Measurements from ENCODE around the gene GABRB1.
"Not testable (repeated sequence)": the region's sequence is repeated elsewhere in the genome, so short reads cannot be mapped to it uniquely, and the experiment has no call there.

Gene GABRB1

DNA sequence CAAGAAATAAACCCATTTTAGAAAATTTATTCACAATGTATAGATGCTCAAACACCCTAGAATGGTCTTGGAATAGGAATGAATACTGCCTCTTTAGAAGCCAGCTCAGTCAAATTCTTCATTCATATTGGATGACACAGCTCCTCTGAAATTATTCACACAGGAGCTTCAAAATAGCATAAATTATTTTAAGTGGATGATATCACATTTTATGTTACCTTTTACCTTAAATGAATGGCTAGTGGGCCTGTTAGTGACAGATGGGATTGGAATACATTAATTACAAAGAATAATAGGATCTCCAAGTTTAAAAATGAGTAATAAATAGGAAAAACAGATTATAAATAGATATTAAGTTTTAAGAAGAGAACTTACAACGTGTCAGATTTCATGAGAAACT, 184.4 kb downstream of the GABRB1 start:
- no peak for DNase-seq

DNA sequence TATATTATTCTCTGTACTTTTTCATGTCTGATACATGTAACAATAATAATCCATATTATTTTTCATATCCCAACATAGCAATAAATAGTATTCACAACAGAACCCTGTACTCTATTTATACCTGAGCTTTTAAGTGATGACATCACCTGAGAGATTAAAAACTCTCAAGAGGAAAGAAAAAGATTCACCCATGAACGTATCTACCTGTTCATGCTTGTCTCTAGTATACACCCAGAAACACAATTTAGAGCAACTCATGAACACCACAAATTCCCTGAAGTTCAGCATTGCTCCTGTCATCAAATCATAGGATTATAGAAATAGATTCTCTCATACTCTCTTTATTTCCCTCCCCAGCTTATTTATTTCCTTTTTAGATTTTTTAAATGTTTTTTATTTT, 185.9 kb downstream of the GABRB1 start:
- no peak for DNase-seq

DNA sequence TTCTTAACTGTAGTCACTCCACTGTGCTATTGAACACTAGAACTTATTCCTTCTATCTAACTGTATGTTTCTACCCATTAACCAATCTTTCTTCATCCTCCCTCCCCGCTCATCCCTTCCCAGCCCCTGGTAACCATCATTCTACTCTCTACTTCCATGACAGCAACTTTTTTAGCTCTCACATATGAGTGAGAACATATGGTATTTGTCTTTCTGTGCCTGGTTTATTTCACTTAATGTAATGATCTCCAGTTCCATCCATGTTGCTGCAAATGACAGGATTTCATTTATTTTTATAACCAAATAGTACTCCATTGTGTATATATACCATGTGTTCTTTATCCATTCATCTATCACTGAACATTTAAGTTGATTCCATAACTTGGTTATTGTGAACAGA, 186.5 kb downstream of the GABRB1 start:
- no peak for DNase-seq

DNA sequence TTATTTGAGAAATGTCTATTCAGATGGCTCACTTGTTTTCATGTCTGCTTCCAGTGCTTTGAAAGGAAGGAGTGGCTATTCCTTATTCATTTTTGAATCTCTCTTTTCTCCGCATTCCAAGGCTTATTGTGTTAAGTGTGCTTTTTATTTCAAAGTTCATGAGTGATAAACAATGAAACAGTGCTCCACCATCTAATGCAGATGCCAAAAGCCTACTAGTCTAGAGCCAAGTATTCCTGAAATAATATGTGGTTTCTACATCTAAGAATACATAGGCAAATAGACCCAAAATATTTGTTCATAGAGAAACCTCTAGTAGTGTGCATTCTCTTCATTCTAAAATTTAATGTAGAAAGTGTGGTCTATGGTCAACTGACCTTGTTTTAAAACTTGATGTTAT, 187.3 kb downstream of the GABRB1 start:
- DNase-seq = no peak

DNA sequence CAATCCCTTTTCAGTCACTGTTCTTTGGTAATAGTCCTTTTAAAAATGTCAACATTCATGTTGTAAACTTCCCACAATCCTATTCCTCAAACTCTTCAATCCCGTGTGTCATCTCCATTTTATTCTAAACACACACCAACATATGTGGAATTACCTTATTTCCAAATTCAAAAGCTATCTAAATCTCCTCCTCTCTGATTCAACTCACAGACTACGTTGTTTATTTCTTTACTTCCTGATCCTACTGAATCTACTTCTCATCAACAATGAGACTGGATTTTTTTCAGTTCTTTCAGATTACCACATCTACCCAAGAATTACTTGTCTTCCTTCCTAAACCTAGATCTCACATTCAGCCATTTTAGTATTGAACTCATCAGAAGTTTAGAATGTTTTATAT, 188.2 kb downstream of the GABRB1 start:
- no peak for DNase-seq

- no peak for DNase-seq
These were observed 190.4 kb downstream of the GABRB1 start for GRCh38 chr4:47221721-47222120.

- no peak for DNase-seq
These were observed 190.9 kb downstream of the GABRB1 start for GRCh38 chr4:47222276-47222675.

DNA sequence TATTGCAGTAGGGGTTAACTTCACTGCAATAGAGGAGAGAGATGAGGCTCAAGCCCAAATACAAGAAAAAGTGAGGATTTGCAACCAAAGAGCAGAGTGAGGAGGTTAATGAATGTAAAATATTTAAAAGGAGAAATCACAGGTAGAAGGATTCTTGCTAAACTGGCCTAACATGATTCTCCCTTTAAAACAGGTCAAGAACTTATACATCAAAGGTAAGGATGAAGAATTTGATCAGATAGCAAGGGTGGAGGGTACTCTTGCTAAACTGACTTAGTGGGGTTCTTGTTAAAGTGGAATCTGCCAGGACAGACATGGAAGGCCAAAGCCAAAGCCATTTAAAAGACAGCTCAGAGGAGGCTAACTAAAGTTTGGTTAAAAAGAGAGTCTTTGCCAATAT, 193.0 kb downstream of the GABRB1 start:
- DNase-seq = no peak

DNA sequence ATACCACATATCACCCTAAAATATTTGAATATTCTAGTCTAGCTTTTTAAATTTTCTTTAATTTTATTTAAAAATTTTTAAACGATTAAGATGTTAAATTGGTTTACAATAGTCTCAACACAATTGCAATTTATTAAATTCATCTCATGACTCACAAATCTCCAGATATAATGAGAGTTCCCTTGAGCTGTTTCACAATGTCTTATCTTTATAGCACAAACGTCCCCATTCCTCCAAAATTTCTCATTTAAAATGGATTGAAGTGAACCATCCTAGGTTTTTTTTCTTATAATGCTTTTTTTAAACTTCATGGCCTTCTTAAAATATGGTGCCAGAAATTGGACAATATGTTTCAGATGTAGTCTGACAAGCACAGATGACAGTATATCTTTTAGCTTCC, 204.4 kb downstream of the GABRB1 start:
- DNase-seq = no peak

GRCh38 chr4:47238667-47239066, 207.3 kb downstream of the GABRB1 start:
- no peak for DNase-seq

DNA sequence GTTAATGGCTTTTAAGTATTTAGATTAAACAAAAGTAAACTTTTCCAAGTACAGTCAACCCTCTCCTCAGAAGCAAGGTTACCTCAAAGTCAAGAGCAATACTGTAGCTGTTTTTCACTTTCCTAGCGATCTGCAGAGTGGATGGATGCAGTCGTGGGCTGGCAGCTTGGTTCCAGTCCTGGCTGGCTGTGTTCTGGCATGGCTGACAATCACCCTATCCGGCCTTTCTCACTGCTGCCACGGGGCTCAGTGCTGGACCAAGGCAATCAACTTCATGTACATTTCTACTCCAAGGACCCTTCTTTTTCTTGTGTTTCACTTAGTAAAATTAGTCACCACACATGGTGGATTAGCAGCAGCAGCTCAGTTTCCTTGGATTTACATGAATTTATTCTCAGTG, 208.3 kb downstream of the GABRB1 start:
- no peak for DNase-seq

- DNase-seq = no peak
These were observed 220.2 kb downstream of the GABRB1 start for GRCh38 chr4:47251348-47252135.

DNA sequence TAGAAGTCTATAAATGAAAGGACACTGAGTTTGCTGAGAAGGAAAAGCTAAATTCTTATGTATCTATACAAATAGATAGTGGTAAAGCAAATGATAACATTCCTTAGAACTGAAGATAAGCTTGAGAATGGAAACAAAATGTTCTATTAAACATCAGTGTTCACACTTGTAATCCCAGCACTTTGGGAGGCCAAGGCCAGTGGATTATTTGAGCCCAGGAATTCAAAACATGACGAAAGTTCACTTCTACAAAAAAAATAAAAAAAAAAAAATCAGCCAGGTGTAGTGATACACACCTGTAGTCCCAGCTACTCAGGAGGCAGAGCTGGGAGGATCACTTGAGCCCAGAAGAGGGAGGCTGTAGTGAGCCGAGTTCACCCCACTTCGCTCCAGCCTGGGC, 232.4 kb downstream of the GABRB1 start:
- no peak for DNase-seq

DNA sequence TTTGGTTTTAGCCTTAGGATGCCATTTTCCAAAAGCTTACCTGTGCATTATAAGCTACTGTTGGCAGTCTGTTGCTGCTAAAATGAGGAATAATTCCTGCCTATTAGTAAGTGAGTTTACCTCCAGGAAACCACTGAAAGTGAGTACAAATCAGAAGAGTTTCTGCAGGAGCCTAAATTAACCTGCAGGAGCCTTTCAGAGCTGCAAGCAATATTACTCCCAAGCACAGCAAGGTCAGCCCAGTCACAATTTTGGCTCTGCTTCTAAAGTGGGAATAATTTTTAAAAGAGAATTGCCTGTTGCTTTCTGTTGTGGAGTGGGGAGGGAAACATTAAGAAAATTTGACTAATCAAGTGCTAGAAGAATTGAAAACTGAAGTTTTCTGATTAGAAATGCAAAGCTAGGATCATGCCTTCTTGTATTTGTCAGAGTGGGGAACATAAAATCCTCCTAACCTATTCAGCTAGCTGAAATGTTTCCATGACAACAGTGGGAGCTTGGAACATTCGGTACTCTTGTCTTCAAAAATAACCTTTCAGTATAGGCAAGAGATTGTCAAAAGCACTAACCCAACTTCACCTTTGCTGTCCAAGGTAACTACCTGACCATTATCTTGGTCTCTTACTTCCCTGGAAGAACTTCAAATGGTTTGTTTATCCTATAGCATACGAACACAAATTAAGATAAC, 239.0 kb downstream of the GABRB1 start:
- DNase-seq = no peak

DNA sequence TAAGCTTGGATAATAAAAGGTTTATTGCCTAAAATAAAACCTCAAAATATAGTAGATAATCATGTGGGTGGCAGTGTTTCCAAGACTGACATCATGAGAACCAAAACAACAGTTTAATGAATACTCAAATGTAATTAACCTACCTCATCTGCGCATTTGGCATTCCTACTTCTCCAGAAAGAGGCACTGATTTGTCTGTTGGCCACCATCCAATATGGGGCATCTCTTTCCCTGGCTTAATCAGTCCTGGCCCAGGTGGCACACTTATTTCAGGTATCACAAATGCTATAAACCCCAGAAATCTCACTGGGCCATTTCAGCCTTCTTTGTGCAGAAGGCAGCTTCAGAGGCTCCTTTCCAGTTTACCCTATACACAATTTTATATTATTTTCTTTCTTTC, 239.9 kb downstream of the GABRB1 start:
- no peak for DNase-seq

DNA sequence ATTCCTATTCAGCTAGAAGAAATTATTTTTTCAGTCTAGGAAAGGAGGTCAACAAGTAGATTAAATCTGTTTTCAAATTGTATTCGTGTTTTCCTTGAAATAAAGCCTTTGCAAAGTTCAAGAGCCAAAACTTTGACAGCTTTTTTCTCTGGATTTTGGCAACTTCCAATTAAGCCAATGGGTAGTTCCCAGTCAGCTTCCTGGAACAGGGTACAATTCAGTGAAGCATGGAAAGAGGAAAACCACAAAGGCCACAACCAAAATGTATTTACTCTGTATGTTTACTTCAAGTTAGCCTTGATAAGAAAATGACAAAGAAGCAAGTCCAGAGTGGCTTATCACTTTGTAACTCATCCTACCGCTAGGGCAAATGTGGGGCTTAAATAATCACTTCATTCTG, 243.5 kb downstream of the GABRB1 start:
- DNase-seq = no peak

GRCh38 chr4:47275595-47275994, 244.2 kb downstream of the GABRB1 start:
- no peak for DNase-seq

- no peak for DNase-seq
These were observed 247.3 kb downstream of the GABRB1 start for GRCh38 chr4:47278631-47279030.

DNA sequence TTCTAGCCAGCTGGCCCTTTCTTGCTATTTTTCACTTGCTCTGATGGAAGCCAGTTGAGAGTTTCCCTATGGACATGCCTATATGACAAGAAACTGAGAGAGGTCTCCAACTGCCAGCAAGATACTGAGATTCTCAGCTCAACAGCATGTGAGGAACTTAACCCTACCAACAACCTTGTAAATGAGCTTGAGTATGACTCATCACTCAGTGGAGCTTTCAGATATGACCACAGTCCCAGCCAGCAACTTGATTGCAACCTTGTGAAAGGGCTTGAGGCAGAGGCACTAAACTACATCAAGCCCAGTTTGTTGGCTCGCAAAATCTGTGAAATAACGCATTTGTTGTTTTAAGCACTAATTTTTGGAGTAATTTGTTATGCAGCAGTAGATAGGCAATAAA, 256.4 kb downstream of the GABRB1 start:
- DNase-seq = no peak

DNA sequence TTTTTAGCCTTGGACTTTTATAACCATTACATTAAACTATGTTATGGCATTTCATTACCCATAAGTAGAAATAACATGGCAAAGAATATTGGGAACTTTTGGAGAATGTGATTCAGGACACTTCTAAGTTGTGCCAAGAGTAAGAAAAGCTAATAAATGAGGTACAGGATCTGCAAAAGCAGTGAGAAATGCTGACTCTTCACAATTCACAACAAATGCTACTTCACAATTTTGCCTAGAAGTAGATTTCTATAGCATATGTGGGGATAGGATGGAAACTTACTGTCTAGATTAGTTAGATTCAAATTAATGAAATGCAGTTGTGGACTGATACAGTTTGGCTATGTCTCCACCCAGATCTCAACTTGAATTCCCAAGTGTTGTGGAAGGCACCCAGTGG, 258.4 kb downstream of the GABRB1 start:
- no peak for DNase-seq

- DNase-seq = not testable (repeated sequence)
These were observed 259.5 kb downstream of the GABRB1 start for GRCh38 chr4:47290873-47291272.

- DNase-seq = no peak
These were observed 277.8 kb downstream of the GABRB1 start for GRCh38 chr4:47309165-47309564.

- no peak for DNase-seq
These were observed 280.8 kb downstream of the GABRB1 start for GRCh38 chr4:47312170-47312569.

GRCh38 chr4:47313384-47313783, 282.0 kb downstream of the GABRB1 start:
- no peak for DNase-seq

DNA sequence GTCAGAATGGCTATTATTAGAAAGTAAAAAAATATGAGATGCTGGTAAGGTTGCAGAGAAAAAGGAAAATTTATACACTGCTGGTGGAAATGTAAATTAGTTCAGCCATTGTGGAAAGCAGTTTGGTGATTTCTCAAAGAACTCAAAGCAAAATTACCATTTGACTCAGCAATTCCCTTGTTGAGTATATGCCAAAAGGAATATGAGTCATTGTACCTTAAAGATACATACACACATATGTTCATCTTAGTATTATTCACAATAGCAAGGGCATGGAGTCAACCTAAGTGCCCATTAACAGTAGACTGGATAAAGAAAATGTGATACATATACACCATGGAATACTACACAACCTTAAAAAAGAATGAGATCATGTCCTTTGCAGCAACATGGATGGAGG, 284.0 kb downstream of the GABRB1 start:
- DNase-seq = no peak

All from GDM1 (cell line).